Muscle of leg (tissue), 11 donors: ENCODE data around the gene SGPL1. TPM values are rescaled to one million over a fixed set of nuclear protein-coding genes. Genes with fewer than 3 reads are reported as not detected.
A peak's percentile ranks its signal among the peaks of the same experiment; 100 is the strongest.

Experiments used
- DNase-seq: peaks from one replicate; pipeline ENCODE4 v3.0.0; 2013
- H3K27ac ChIP-seq: one replicate; pipeline ENCODE4 v1.5.1; 2013; ENCODE audit warnings: mild to moderate bottlenecking, low read length, control low read depth
- H3K27me3 ChIP-seq: one replicate; pipeline ENCODE4 v1.6.1; 2013; ENCODE audit warnings: low read length; ENCODE audit not compliant: control insufficient read depth, insufficient read depth
- H3K36me3 ChIP-seq: one replicate; pipeline ENCODE4 v1.6.1; 2013; ENCODE audit warnings: low read length; ENCODE audit not compliant: control insufficient read depth, insufficient read depth
- H3K4me1 ChIP-seq: one replicate; pipeline ENCODE4 v1.6.1; 2013; ENCODE audit warnings: low read length; ENCODE audit not compliant: control insufficient read depth, insufficient read depth
- H3K4me3 ChIP-seq: one replicate; pipeline ENCODE4 v1.5.1; 2013; ENCODE audit warnings: low read length, control low read depth
- H3K9me3 ChIP-seq: replicated peaks from 2 replicates; pipeline ENCODE4 v1.6.1; 2013; ENCODE audit warnings: low read depth, low read length; ENCODE audit not compliant: control insufficient read depth
- WGBS: methylation state at CpG from one replicate; pipeline ENCODE4 v1.1.5; 2013; ENCODE audit warnings: missing lambda C conversion rate; ENCODE audit not compliant: insufficient coverage; 5-methylcytosine and 5-hydroxymethylcytosine counted together
- polyA plus RNA-seq, 8 donors: library from polyadenylated mRNA; unstranded; fragments of 120-200 nt; gene quantifications; one replicate each; pipeline versions ENCODE4 v1.2.1 to v1.2.3, GENCODE V29; 2013; ENCODE audit warnings: inconsistent platforms in 1 of 8, low replicate concordance in 1 of 8; ENCODE audit not compliant: insufficient read length in 8 of 8, insufficient read depth in 1 of 8
- total RNA-seq: library from RNA; stranded (reverse); fragments of 120-200 nt; gene quantifications from one replicate; pipeline ENCODE4 v1.2.4, GENCODE V29; 2013

The SGPL1 gene
- total and polyA plus RNA-seq, 9 donors = 17.4 to 29.1 (median 23.5) TPM

DNA sequence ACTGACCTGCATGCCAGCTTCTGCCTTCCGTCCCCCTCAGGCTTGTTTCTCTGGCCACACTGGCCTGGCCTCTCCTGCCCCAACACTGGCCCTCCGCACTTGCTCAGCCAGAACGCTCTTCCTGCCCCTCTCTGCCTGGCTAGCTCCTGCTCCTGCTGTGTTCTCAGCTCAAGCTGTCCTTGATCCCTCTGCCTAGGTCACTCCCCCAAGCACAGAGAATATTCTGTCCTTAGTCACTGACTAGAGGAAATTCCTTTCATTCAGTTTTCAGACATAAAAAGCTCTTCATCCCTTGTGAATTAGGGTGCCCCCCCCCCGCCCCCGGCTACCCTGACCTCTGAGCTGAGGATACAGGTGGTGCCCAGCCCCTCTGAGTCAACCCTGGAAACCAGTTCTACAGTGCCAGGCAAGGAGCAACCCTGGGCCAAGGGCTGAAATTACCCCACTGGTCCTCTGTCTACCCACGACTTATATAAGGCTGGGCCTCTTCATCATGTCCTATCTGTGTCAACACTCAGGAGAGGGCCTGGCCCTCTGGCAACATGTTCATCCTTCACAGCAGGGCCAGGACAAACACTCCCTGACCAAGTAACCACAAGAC, 6.6 kb upstream of the SGPL1 start:
- Histone ChIP-seq H3K4me1 (no peaks in the 10 kb centered on the region), H3K9me3 (no peaks in the 10 kb centered on the region), H3K27me3 (peaks cover 2% of the 10 kb centered on the region), H3K4me3 (no peak overlapping the region), H3K36me3 (no peaks in the 10 kb centered on the region), H3K27ac (no peak overlapping the region)
- no peak for DNase-seq
- 80% methylated on average over 4 of the region's 6 CpGs for WGBS

DNA sequence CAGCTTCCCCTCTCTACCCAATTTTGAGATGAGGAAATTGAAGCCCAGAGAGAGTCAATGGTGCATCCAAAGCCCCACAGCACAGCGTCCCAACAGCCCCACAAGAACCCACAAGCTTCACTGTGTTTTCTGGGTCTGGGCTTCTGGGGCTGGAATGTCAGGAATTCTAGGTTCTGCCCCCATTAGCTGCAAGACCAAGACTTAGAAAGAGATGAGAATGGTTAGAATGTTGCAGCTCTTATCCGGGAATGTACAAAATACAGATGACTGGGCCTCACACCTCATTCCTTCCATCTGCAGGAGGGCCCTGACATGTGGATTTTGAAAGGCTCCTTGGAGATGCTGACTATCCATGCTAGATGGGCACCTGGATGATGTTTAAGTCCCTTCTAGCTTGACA, 6.0 kb upstream of the SGPL1 start:
- Histone ChIP-seq H3K27me3 (peaks cover 2% of the 10 kb centered on the region), H3K27ac (no peak overlapping the region), H3K4me3 (no peak overlapping the region), H3K9me3 (no peaks in the 10 kb centered on the region), H3K4me1 (no peaks in the 10 kb centered on the region), H3K36me3 (no peaks in the 10 kb centered on the region)
- no peak for DNase-seq
- no CpG with 5 or more reads among the region's 2 CpGs for WGBS

DNA sequence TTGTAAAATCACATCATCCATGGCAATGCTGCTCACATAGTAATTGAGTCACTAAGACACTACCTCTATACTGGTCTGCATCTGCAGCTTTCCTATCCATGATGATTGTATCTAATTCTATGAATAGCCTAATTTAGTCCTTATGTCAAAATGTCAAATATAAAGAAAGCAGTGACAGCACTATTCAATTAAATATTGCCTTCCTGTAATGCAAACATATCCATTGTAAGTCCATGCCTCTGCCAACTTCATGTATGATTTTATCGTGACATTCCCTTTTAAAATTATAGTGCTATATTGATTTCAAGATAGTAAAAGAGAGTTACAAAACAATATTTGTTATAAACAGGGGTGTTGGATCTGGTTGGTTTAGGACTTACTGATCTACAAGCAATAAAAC, 4.8 kb upstream of the SGPL1 start:
- no peaks in the 10 kb centered on the region for H3K36me3 ChIP-seq
- peaks cover 3% of the 10 kb centered on the region for H3K4me1 ChIP-seq
- peaks cover 2% of the 10 kb centered on the region for H3K27me3 ChIP-seq
- no peak for DNase-seq
- no peaks in the 10 kb centered on the region for H3K9me3 ChIP-seq
- H3K27ac ChIP-seq = no peak overlapping the region
- no peak overlapping the region for H3K4me3 ChIP-seq
- WGBS = no CpG with 5 or more reads among the region's 1 CpG

DNA sequence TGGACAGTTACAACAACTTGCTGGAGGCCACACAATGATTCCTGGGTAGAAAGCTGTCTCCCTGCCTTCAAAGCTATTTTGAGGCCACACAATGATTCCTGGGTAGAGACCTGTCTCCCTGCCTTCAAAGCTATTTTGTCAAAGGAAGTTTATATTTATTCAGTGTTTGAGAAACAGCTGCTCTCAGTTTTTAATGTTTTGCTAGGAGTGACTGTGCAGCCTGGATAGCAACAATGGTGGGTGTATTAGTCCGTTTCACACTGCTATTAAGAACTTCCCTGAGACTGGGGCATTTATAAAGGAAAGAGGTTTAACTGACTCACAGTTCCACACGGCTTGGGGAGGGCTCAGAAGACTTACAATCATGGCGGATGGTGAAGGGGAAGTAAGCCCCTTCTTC, 3.9 kb upstream of the SGPL1 start:
- H3K4me1 ChIP-seq = peaks cover 4% of the 10 kb centered on the region
- H3K27ac ChIP-seq = no peak overlapping the region
- H3K36me3 ChIP-seq = no peaks in the 10 kb centered on the region
- H3K4me3 ChIP-seq = no peak overlapping the region
- H3K9me3 ChIP-seq = no peaks in the 10 kb centered on the region
- peaks cover 2% of the 10 kb centered on the region for H3K27me3 ChIP-seq
- 37% methylated on average over 2 of the region's 3 CpGs for WGBS
- DNase-seq = no peak

DNA sequence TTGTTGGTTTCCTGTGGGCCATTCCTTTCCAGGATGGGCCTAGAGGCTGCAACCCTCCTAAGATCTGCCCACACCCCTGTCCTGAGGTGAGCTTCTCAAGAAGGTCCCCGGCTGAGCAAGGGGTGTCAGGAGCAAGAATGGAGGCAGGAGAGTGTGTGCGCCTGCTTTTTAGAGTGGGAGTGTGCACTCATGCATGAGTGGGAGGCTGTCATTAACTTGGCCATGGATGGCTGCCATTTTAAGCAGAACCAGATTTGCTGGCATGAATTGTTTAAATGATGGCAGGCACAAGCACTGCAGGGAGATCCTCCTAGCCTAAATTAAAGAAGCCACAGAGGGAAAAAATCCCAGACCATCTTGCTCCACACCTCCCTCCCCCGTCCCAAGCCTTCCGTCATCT, 2.9 kb upstream of the SGPL1 start:
- peaks cover 5% of the 10 kb centered on the region for H3K36me3 ChIP-seq
- no peak for DNase-seq
- H3K27me3 ChIP-seq = peaks cover 2% of the 10 kb centered on the region
- H3K4me1 ChIP-seq = peaks cover 4% of the 10 kb centered on the region
- H3K9me3 ChIP-seq = no peaks in the 10 kb centered on the region
- WGBS = 80% methylated on average over 3 of the region's 4 CpGs
- H3K4me3 ChIP-seq = no peak overlapping the region
- H3K27ac ChIP-seq = no peak overlapping the region

DNA sequence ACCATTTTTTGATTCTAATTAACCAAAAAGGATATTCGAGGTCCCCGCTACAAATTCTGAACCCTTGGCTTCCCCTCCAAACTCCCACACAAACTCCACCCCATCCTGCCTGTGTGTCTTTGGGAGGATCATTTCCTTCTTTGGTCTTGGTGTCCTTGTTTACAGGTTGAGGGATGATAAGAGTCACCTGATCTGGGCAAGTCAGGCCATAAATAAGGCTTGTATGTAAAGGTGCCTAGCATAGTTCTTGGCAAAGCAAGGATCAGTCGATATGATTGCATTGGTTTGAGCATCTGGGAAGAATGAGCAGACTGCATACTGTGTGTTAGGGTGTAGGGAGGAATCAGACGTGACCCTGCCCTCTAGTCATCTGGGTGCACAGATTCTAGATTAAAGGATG, 1.6 kb upstream of the SGPL1 start:
- peaks cover 2% of the 10 kb centered on the region for H3K27me3 ChIP-seq

DNA sequence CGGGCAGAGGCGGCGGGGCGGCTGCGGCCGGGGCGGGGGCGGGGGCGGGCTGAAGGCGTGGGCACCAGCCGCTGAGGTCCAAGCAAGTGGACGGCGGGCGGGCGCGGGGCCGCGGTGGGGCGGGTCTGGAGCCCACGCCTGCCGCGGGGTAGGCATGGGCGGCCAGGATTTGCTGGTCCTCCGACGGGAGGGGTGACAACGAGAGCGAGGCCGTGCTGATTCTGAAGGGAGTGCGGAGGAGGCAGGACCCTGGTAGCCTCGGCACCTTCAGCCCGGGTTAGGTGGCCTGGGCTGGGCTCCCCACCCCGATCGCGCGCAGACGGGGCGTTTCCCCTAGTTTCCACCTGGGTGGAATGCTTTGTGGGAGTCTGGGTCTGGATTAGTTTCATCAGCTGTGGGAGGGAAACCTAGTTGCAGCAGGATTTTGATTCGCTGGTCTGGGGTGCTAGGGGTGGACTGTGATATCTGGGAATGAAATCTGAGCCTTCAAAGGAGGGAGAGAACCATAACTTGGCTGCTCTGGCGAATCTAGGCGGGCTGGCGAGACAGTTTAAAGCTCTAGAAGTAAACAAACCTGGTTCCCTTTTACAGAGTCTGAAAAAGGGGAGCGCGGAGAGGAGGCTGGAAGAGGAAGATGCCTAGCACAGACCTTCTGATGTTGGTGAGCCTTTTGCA, 609 bp downstream of the SGPL1 start:
- Histone ChIP-seq H3K36me3 (peaks cover 20% of the 10 kb centered on the region), H3K4me1 (peaks cover 4% of the 10 kb centered on the region), H3K4me3 (peak overlapping the region; percentile 70), H3K27ac (peak overlapping the region; percentile 93), H3K27me3 (peaks cover 2% of the 10 kb centered on the region), H3K9me3 (no peaks in the 10 kb centered on the region)
- DNase-seq = peak; percentile 92
- WGBS = under 1% methylated on average over 43 of the region's 43 CpGs

More for the DNA sequence above, 1.6 kb upstream of the SGPL1 start:
- Histone ChIP-seq H3K36me3 (peaks cover 7% of the 10 kb centered on the region), H3K9me3 (no peaks in the 10 kb centered on the region), H3K4me1 (peaks cover 4% of the 10 kb centered on the region), H3K4me3 (no peak overlapping the region), H3K27ac (no peak overlapping the region)
- WGBS = 80% methylated on average over 2 of the region's 4 CpGs
- DNase-seq = no peak

DNA sequence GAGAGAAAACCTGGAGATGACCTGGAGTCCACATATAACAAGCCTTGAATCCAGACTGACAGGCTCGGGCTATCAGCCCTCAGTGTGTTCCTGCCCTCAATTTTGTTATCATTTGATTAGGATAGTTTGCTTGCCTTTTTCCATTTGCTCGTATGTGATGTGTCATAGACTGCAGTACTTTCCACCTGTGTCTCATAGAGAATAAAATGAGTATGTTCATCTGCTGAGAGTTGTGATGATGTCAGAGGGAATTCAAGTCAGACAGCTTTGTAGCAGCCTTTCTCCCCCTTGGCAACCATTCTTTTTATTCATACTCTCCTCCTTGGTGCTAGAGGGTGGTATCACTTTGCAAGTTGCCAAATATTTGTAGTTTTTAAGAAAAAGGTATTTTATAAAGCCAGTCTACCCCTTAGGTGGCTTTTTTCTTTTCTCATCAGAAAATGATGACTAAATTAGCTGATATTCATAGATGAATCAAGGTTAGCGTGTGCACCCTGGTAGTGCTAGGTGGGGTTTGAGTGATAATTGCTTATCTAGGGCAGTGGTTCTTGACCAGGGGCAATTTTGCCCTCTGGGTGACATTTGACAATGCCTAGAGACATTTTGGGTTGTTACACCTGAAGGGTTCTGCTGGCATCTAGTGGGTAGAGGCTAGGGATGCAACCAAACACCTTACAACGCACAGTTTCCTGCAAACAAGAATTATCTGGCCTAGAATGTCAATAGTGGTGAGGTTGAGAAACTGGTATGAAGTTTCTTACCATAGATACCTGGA, 5.4 kb downstream of the SGPL1 start:
- 100% methylated on average over 1 of the region's 4 CpGs for WGBS
- no peak for DNase-seq

DNA sequence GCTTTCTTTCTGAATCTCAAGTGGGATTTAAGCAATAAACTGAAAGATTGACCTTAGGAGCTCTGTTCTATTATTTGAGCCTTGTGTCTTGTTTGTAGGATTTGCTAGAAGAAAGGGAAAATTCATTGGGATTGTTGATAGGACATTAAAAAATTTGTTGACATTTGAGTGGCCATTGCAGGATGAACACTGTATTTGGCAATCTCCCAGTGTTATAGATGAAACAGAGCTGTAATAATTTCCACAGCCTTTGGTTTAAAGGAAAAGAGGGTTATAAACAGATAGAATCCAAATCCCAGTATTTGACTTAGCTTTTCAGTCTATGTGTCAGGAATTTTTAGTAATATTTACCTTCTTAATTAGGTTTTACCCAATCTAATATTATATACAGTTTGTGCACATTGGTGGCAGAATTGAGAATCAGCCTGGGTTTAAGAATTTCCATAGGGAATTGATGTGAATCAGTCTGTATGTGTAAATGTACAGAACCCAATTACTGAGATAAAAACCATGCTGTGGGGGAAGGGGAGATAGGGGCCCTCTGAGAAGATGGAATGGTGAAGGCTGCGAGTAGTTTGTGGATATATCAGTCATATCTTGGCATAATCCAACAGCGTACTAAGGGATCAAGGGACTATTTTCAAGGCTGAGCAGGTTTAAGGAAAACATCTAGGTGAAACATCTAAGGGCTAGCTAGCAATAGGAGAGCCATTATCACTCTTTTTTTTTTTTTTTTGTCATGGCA, 6.5 kb downstream of the SGPL1 start:
- Histone ChIP-seq H3K9me3 (no peaks in the 10 kb centered on the region), H3K27me3 (no peaks in the 10 kb centered on the region), H3K27ac (no peak overlapping the region), H3K4me3 (no peak overlapping the region), H3K4me1 (no peaks in the 10 kb centered on the region), H3K36me3 (peaks cover 33% of the 10 kb centered on the region)
- 80% methylated on average over 1 of the region's 2 CpGs for WGBS
- no peak for DNase-seq

More for the DNA sequence above, 5.4 kb downstream of the SGPL1 start:
- Histone ChIP-seq H3K4me3 (no peak overlapping the region), H3K9me3 (no peaks in the 10 kb centered on the region), H3K36me3 (peaks cover 33% of the 10 kb centered on the region), H3K27me3 (no peaks in the 10 kb centered on the region), H3K4me1 (peaks cover 2% of the 10 kb centered on the region), H3K27ac (no peak overlapping the region)
